ENCODE measurements around the gene GLI3. TPM values are rescaled to one million over a fixed set of nuclear protein-coding genes. Genes with fewer than 3 reads are reported as not detected.

GLI3 gene
- total and polyA plus RNA-seq, 2 donors (not counting 1 experiment from before 2014, with no cell fraction given): 6.4 to 6.5 TPM

- Histone ChIP-seq H3K27me3 (ENCODE audit: control insufficient read depth, insufficient read depth, low read length) (no peaks in the 10 kb centered on the region), H3K9ac (ENCODE audit: insufficient read depth, low read length) (no peak overlapping the region), H3K27ac (ENCODE audit: insufficient read depth, low read length) (no peak overlapping the region), H3K4me2 (ENCODE audit: extremely low read depth, insufficient read depth, low read length) (no peak overlapping the region), H2AFZ (ENCODE audit: low read length) (no peak overlapping the region), H3K9me3 (ENCODE audit: control insufficient read depth, insufficient read depth, low read depth, low read length) (no peaks in the 10 kb centered on the region), H3K36me3 (ENCODE audit: control insufficient read depth, insufficient read depth, low read length) (no peaks in the 10 kb centered on the region), H3K4me3 (replicated peaks in 1 of 4; ENCODE audit: control extremely low read depth in 1 of 4, insufficient read depth in 1 of 4, low read depth in 3 of 4, low read length in 4 of 4) (no peak overlapping the region), H4K20me1 (ENCODE audit: control insufficient read depth, extremely low read depth, insufficient read depth, low read length) (no peaks in the 10 kb centered on the region), H3K79me2 (ENCODE audit: control insufficient read depth, insufficient read depth, low read length) (no peaks in the 10 kb centered on the region), H3K4me1 (ENCODE audit: control insufficient read depth, extremely low read depth, insufficient read depth, low read length) (peaks cover 4% of the 10 kb centered on the region)
- DNase-seq (ENCODE audit: low read depth in 2 of 2): no peak
- TF ChIP-seq, protein P1, sequence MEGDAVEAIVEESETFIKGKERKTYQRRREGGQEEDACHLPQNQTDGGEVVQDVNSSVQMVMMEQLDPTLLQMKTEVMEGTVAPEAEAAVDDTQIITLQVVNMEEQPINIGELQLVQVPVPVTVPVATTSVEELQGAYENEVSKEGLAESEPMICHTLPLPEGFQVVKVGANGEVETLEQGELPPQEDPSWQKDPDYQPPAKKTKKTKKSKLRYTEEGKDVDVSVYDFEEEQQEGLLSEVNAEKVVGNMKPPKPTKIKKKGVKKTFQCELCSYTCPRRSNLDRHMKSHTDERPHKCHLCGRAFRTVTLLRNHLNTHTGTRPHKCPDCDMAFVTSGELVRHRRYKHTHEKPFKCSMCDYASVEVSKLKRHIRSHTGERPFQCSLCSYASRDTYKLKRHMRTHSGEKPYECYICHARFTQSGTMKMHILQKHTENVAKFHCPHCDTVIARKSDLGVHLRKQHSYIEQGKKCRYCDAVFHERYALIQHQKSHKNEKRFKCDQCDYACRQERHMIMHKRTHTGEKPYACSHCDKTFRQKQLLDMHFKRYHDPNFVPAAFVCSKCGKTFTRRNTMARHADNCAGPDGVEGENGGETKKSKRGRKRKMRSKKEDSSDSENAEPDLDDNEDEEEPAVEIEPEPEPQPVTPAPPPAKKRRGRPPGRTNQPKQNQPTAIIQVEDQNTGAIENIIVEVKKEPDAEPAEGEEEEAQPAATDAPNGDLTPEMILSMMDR (conservative IDR thresholded peaks at IDR 0.05 in 1 of 2, IDR thresholded peaks at IDR 0.05 in 1 of 2; ENCODE audit: low read depth in 1 of 2, low read length in 2 of 2): no peak
- no peak for TF ChIP-seq EZH2 (IDR thresholded peaks at IDR 0.05; ENCODE audit: low read length, missing control alignments)
Observed at GRCh38 chr7:42250411-42250810, 13.4 kb upstream of the GLI3 start.

DNA sequence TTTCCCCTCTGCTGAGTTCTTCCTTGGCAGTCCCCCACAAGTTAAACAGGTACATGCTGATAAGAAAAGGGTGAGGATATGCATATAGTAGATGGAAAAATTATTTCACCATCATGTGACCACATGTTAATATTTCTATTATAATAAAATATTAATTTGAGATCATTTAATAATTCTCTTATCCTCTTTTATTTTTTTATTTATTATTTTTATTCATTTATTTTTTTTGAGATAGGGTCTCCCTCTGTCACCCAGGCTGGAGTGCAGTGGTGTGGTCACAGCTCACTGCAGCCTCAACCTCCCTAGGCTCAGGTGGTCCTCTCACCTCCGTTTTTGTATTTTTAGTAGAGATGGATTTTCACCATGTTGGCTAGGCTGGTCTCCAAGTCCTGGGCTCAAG, 11.6 kb upstream of the GLI3 start:
- no peaks in the 10 kb centered on the region for H3K27me3 ChIP-seq (ENCODE audit: control insufficient read depth, insufficient read depth, low read length)
- H4K20me1 ChIP-seq (ENCODE audit: control insufficient read depth, extremely low read depth, insufficient read depth, low read length): no peaks in the 10 kb centered on the region
- no peak for DNase-seq (ENCODE audit: low read depth in 2 of 2)
- peaks cover 7% of the 10 kb centered on the region for H3K4me1 ChIP-seq (ENCODE audit: control insufficient read depth, extremely low read depth, insufficient read depth, low read length)
- H3K79me2 ChIP-seq (ENCODE audit: control insufficient read depth, insufficient read depth, low read length): no peaks in the 10 kb centered on the region
- TF ChIP-seq, protein P1 (conservative IDR thresholded peaks at IDR 0.05 in 1 of 2, IDR thresholded peaks at IDR 0.05 in 1 of 2; ENCODE audit: low read depth in 1 of 2, low read length in 2 of 2): no peak
- no peak for TF ChIP-seq EZH2 (IDR thresholded peaks at IDR 0.05; ENCODE audit: low read length, missing control alignments)
- H2AFZ ChIP-seq (ENCODE audit: low read length): no peak overlapping the region
- no peaks in the 10 kb centered on the region for H3K36me3 ChIP-seq (ENCODE audit: control insufficient read depth, insufficient read depth, low read length)
- H3K4me3 ChIP-seq (replicated peaks in 1 of 4; ENCODE audit: control extremely low read depth in 1 of 4, insufficient read depth in 1 of 4, low read depth in 3 of 4, low read length in 4 of 4): no peak overlapping the region
- H3K9ac ChIP-seq (ENCODE audit: insufficient read depth, low read length): no peak overlapping the region
- H3K9me3 ChIP-seq (ENCODE audit: control insufficient read depth, insufficient read depth, low read depth, low read length): no peaks in the 10 kb centered on the region
- H3K4me2 ChIP-seq (ENCODE audit: extremely low read depth, insufficient read depth, low read length): no peak overlapping the region
- no peak overlapping the region for H3K27ac ChIP-seq (ENCODE audit: insufficient read depth, low read length)

DNA sequence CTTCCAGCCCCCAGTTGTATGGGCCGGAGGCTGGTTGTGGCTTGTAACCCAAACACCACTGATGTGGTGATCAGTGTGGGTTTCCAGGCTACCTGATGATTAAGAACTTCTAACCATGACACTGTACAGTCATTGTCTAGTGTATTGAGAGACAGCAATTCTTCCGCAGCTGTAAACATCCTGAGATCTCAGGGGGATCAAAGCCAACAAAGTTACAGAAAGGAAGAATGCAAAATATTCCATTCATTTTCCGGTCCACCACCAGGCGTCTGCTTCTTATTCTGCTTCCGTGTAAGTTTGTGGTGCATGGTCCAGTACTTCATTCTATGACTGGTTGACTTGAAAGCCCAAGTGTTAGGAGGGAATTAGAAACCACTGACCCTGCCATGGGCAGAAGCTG, 10.3 kb upstream of the GLI3 start:
- Histone ChIP-seq H3K4me1 (ENCODE audit: control insufficient read depth, extremely low read depth, insufficient read depth, low read length) (peaks cover 7% of the 10 kb centered on the region), H2AFZ (ENCODE audit: low read length) (no peak overlapping the region), H3K9ac (ENCODE audit: insufficient read depth, low read length) (no peak overlapping the region), H3K4me2 (ENCODE audit: extremely low read depth, insufficient read depth, low read length) (no peak overlapping the region), H3K36me3 (ENCODE audit: control insufficient read depth, insufficient read depth, low read length) (no peaks in the 10 kb centered on the region), H4K20me1 (ENCODE audit: control insufficient read depth, extremely low read depth, insufficient read depth, low read length) (no peaks in the 10 kb centered on the region), H3K27ac (ENCODE audit: insufficient read depth, low read length) (no peak overlapping the region), H3K79me2 (ENCODE audit: control insufficient read depth, insufficient read depth, low read length) (no peaks in the 10 kb centered on the region), H3K9me3 (ENCODE audit: control insufficient read depth, insufficient read depth, low read depth, low read length) (no peaks in the 10 kb centered on the region), H3K4me3 (replicated peaks in 1 of 4; ENCODE audit: control extremely low read depth in 1 of 4, insufficient read depth in 1 of 4, low read depth in 3 of 4, low read length in 4 of 4) (no peak overlapping the region), H3K27me3 (ENCODE audit: control insufficient read depth, insufficient read depth, low read length) (no peaks in the 10 kb centered on the region)
- TF ChIP-seq, protein P1 (conservative IDR thresholded peaks at IDR 0.05 in 1 of 2, IDR thresholded peaks at IDR 0.05 in 1 of 2; ENCODE audit: low read depth in 1 of 2, low read length in 2 of 2): no peak
- TF ChIP-seq EZH2 (IDR thresholded peaks at IDR 0.05; ENCODE audit: low read length, missing control alignments): no peak
- peak in 1 of 2 donors; percentile 91 for DNase-seq (ENCODE audit: low read depth in 2 of 2)

All from fibroblast of lung (primary cell).